DMS53 treated with DMSO at 0.1 percent for 48 hours (cell line): ENCODE data around the gene SAMD10.
"Not testable (repeated sequence)": the region's sequence is repeated elsewhere in the genome, so short reads cannot be mapped to it uniquely, and the experiment has no call there.

Experiments
- DNase-seq: peaks from one replicate; lab custom pipeline; 2025; ENCODE audit not compliant: unreplicated experiment; lab: John Stamatoyannopoulos, UW

SAMD10 gene

DNA sequence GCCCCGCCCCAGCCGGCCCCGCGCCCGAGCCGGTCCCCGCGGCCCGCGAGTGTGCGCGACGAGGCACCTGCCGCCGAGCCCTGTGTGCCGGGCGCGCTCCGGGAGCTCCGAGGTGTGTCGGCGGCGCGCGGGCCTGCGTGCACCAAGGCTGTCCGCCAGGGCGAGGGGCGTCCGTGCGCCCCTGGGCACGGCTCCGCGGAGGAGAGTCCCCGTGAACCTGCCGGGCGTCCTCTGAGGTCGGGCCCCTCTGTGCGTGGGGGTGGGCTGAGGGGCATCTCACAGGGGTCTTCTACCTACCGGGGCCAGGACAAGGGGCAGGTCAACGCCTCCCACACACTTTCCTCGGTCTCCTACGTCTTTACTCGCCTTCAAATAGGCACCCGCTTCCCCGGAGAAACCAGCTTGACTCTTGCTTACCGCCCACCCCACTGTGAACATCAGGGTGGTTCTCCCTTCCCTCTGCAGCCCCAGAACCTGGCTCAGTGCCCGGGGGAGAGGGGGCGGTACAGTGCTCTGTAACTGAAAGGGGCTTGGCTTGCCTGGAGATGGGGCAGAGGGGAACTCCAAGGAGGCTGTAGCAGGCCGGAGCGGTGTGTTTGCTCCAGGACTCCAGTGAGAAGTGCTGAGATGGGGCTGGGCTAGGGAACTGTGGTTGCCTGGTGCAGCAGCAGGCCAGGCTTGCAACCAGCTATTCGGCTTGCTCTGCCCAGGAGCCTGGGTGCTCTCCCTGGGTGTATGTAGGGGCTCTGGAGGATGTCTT is at the start of gene SAMD10:
SAMD10 (minus strand) TSS at position 86 of the 760 bp plus-strand sequence. CDS start 175 bp downstream, outside the sequence.
- peak; percentile 47 for DNase-seq

DNA sequence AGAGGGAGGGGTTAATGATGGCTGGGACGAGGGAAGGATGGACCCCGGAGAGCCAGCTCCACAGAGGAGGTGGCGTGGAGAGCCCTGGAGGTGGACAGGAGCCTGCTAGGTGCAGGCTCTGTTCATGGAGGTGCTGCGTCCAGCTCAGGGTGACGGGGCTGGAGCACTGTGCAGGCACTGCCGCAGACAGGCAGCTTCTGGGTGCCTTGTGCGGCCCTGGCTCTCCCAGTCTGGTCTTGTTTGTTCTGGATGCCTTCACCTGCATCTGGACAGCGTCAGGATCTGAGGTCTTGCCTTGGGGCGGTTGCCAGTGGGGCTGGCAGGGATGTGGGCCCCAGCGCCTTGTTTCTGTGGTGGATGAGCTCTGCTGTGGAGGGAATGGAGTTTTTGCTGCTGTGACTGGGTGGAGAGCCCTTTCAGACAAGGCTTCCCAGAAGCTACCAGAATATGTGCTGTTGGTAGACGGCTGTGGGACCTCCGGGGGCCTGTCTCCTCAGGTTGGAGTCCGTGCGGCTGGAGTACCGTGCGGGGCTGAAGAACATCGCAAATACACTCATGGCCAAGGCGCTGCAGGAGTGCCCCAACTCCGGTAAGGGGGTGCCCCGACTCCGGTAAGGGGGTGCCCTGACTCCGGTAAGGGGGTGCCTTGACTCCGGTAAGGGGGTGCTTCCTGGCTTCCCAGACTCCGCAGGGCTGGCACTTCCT is 48.7 kb upstream of the SAMD10 start:
- DNase-seq: no peak

DNA sequence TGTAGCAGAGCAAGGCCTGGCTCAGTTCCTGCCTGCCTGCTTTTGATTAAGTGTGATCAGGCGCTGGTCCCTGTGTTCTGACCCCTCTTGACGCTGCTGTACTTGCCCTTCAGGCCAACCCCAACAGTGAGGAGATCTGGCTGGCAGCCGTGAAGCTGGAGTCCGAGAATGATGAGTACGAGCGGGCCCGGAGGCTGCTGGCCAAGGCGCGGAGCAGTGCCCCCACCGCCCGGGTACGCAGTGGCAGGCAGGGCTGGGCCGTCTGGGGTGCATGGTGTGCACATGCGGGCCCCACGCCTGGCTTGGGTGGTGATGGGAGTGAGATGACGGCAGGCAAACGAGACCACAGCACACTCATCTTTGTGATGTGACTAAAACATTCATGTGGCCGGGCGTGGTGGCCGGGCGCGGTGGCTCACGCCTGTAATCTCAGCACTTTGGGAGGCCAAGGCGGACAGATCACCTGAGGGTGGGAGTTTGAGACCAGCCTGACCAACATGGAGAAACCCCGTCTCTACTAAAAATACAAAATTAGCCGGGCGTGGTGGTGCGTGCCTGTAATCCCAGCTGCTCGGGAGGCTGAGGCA is 46.5 kb upstream of the SAMD10 start:
- DNase-seq: no peak

DNA sequence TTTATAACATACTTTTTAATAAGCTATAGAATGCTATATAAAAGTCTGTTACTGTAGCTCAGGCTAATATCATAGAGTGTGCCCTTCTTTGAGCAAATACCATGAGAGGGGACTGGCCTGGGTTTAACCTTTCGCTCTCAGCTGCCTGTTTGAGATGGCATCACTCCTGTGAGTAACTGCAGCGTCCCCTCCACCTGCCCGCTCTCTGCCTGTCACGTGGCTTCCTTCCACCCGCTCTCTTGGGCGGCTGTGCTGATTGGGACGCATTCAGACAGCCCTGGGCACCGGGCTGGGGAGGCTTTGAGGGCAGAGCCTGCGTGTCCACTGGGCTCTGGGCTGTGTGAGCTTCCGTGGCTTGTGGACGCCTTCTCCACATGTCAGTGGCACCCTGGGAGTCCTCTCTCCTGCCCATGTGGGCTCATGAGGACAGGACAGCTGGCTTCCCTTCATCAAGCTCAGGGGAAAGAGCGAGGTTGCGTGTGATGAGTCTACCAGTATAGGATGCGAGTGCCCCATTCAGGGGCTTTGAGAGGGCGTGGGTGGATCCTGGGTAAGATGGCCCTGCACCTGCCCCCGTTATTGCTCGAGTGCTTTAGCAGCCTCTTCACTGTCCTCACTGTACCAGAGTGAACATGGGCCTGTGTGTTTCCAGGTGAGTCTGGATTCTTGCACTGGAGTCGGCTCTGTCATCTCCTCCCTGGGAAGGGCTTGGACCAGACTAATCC is 45.8 kb upstream of the SAMD10 start:
- DNase-seq: no peak

DNA sequence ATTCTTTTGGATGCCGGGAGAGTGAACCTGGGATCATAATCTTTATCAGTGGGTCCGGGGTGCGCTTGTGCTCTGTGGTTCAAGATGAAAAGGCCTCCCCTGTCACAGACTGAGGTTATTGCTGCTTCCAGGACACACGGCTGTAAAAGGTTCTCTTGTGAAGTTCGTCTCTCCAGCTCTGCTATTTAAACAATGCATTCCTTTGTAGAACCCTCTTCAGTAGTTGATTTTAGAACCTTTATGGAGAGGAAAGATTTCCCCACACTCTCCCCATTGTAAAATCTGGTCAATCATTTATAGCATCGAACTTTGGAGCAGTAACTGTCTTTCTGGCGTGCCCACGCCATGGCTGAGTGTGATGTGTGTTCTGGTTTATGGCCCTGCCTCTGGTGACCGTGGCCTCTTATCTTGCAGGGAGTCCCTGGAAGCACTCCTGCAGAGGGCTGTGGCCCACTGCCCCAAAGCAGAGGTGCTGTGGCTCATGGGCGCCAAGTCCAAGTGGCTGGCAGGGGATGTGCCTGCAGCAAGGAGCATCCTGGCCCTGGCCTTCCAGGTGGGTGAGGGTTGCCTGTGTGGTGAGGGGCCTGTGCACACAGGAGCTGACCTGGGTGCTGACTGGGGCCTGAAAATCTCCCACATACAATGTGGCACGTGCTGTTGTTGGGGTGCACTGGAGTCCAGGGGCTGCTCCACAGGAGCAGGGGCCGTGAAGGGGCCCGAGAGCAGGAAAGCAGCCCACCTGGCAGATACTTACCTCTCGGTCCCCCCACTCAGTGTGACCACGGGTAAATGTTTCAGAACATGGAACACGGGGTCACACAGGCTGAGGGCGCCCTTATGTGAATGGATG is 44.9 kb upstream of the SAMD10 start:
- DNase-seq: no peak

DNA sequence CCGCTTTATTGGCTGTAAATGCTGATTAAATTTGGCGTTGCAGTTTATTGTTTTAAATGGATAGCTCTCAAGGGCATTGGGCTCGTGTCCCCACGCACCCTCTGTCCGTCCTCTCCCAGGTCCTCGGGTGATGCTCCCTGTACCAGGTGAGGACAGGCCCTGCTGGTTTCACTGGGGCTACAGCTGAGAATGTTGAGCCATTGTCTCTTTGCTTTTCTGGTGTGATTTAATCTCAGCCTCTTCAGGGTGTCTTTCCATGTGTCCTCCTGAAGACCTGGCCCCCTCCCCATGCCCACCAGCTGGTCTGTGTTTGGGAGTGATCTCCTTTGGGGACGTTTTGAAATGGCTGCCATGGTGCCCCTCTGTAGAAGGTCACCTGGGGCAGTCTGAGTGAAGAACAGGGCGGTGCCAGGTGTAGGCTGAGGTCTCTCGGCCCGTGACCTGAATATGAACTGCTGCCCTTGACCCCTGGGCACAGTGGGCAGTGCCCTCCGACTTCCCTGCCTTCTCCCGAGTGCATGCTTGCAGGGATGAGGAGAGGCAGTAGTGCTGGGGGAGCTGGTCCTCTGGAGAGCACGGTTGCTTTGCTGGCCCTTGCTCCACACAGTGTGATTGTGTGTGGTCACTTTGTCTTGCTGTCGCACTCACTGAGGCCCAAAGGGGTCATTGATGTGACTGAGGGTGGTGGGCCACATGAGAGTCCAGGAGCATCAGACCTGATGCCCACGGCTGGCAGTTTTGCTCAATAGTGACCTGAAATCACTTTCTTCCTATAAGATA is 44.1 kb upstream of the SAMD10 start:
- no peak for DNase-seq

DNA sequence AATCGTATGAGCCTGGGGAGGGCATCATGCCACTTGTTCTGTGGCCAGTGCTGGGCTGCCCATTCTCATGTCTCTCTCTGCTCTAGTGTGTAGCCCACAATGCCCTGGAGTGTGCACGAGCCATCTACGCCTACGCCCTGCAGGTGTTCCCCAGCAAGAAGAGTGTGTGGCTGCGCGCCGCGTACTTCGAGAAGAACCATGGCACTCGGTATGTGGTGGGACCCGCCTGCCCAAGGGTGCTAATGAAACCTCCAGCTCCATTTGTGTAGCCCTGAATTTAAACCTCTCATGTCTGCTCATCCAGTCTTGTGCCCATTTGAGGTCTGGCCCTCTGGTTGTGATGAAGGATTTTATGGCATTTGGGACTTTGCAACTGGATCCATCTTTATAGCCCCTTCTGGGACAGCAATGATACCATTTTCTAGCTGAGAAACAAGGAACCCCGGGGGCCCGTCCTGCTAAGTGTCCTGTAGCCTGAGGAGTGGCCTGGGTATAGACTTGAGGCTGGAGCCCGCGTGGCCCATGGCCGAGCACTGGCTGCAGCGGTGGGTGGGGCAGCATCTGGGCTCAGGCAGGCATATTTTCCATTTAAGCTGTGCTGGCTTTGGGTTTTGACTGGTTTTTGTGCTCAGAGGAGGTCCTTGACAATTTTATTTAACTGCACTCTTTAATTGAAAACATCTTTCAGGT is 43.4 kb upstream of the SAMD10 start:
- DNase-seq: no peak

DNA sequence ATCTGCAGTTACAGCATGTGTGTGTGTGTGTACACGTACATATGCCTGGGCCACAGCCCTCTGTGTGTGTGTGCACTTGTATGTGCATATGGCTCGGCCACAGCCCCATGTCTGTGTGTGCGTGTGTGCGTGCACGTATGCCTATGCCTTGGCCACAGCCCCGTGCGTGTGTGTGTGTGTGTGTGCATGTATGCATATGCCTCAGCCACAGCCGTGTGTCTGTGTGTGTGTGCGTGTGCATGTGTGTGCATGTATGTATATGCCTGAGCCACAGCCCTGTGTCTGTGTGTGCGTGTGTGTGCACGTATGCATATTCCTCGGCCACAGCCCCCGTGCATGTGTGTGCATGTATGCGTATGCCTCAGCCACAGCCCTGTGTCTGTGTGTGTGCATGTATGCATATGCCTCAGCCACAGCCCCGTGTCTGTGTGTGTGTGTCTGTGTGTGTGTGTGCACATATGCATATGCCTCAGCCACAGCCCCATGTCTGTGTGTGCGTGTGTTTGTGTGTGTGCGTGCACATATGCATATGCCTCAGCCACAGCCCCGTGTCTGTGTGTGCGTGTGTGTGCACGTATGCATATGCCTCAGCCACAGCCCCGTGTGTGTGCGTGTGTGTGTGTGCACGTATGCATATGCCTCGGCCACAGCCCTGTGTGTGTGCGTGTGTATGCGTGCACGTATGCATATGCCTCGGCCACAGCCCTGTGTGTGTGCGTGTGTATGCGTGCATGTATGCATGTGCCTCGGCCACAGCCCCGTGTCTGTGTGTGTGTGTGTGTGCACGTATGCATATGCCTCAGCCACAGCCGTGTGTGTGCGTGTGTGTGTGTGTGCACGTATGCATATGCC is 41.9 kb upstream of the SAMD10 start:
- no peak for DNase-seq

DNA sequence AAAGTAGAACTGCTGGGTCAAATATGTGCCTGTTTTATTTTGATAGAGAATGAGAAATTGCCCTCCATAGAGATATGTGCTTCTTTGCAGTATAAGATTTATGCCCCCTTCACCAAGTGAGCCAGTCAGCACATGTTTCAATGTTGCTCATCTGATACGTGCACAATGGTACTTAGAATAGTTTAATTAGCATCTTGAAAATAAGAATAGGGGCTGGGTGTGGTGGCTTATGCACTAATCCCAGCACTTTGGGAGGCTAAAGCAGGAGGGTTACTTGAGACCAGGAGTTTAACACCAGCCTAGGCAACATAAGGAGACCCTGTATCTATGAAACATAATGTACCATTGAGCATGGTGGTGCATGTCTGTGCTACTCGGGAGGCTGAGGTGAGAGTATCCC is 36.2 kb upstream of the SAMD10 start:
- DNase-seq: no peak

DNA sequence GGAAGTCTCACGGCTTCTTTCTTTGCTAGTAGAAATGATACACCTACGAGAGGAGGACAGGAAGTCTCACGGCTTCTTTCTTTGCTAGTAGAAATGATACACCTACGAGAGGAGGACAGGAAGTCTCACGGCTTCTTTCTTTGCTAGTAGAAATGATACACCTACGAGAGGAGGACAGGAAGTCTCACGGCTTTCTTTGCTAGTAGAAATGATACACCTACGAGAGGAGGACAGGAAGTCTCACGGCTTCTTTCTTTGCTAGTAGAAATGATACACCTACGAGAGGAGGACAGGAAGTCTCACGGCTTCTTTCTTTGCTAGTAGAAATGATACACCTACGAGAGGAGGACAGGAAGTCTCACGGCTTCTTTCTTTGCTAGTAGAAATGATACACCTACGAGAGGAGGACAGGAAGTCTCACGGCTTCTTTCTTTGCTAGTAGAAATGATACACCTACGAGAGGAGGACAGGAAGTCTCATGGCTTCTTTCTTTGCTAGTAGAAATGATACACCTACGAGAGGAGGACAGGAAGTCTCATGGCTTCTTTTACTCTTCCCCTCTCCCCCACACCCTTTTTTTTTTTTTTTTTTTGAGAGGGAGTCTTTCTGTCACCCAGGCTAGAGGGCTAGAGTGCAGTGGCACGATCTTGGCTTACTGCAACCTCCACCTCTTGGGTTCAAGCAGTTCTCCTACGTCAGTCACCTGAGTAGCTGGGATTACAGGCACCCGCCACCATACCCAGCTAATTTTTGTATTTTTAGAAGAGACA is 33.1 kb upstream of the SAMD10 start:
- DNase-seq: not testable (repeated sequence)

DNA sequence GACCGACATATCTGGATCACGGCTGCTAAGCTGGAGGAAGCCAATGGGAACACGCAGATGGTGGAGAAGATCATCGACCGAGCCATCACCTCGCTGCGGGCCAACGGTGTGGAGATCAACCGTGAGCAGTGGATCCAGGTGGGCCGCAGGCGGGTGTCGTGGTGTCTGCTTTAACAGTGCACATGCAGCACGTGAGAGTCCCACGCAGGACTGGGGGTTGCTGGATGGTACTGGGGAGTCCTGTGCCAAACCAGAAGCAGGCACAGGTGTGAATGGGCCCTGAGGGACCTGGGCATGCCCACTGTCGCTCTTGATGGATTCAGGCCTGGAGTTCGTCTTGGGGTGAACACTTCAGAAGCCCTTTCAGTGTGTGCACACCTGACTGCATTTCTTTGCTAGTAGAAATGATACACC is 31.9 kb upstream of the SAMD10 start:
- DNase-seq: no peak

DNA sequence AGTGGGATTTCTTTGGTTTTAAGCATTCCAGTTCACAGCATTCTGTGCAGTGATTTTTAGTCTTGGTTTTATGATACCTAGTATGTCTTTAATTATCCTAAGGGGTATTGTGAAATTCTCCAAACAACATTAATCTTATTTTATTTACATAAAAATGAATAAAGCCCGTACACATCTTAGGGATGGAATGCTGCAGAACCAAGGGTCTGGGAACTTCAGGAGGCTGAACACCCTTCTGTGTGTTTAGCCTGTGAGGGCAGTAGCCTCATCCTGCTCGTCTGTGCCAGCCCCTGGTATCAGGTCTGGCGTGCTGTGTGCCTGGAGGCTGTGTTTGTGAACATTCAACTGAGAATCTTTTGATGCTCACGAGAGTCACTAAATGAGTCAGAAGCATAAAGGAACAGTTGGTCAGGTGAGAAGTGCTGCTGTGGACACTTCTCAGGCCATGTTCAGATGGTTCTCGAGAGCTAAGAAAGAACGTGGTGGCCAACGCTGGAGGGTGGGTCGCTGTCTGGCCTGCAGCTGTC is 31.3 kb upstream of the SAMD10 start:
- DNase-seq: no peak

DNA sequence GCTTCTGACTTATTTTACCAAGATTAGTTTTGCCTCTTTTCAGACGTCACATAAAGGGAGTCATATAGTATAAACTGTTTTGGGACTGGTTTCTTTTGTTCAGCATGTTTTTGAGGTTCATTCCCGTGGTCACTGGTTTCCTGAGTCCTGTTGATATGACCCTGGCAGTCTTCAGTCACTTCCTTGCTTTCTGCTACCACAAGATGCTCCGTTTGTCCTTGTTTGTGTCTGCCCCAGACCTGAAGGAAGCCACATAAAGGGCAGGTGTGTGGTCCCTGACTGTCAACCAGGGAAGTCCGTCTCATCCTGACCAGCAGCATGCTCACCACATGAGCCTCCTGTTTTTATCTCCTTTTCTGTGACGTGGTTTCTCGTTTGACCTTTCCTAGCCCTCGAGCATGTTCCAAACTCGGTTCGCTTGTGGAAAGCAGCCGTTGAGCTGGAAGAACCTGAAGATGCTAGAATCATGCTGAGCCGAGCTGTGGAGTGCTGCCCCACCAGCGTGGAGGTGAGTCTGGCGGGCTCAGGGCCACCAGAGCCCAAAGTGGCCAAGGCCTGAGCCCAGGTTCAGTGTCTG is 30.5 kb upstream of the SAMD10 start:
- no peak for DNase-seq

DNA sequence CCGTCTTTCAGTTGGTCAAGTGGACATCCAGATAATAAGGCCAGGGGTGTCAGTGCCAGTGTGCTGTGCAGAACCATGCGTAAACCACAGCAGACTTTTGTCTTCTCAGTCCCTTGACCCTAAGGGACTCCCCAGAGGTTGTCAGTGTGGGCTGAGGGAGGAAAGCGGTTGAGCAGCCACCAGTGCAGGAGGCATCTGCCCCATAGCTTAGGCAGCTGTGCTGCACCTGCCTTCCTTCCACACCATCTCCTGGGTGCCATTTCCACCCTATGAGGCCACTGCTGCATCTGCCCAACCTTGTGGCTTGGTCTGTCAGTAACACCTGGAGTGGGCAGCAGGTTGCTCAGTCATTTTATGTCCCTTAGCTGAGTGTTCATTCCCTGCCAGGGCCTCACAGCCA is 27.5 kb upstream of the SAMD10 start:
- DNase-seq: no peak

DNA sequence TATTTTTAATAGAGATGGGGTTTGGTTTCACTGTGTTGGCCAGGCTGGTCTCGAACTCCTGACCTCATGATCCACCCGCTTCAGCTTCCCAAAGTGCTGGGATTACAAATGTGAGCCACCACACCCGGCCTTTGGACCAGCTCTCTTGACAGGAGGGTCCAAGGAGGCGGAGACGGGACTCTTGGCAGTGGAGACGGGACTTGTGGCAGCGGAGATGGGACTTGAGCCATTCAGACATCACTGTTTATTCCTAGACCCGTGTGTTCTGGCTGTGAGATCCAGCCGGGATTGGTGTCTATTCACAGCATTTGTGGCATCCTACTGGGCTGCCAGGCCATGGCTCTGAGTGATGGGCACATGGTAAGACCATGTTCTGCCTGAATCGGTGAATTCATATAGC is 27.0 kb upstream of the SAMD10 start:
- DNase-seq: no peak

DNA sequence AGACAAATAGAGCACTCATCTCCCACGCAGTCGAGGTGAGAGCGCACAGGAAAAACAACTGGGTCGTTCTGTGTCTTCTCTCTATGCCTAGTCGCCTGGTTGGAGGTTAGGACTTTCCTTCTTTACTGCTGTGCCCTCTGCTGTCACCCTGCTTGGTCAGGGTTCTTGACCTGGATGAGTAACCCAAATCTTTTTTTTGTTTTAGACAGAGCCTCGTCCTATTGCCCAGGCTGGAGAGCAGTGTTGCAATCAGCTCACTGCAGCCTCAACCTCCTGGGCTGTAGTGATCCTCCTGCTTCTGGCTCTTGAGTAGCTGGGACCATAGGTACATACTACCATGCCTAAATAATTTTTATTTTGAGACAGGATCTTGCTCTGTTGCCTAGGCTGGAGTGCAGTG is 26.0 kb upstream of the SAMD10 start:
- DNase-seq: no peak
